ENCODE data around the gene GLRX5.
"Not testable (repeated sequence)": the region's sequence is repeated elsewhere in the genome, so short reads cannot be mapped to it uniquely, and the experiment has no call there.

Gene GLRX5

DNA sequence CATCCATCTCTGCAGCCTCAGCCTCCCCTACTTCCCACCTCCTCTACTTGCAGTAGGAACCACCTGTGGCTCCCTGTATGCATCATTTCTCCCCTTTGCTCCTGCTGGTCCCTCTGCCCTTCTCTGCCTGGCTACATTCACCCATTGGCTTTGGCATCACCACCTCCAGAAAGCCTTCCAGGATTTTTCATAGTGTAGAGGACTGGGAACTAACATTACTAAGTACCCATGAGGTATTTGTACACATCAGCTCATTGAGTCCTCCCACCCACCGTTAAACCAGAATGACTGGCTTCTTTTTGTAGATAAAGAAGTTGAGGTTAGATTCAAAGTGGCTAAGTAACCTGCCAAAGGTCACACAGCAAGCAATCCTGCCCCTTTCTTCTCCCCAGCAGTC lies 35.5 kb upstream of the GLRX5 start:
- DNase-seq: no peak

DNA sequence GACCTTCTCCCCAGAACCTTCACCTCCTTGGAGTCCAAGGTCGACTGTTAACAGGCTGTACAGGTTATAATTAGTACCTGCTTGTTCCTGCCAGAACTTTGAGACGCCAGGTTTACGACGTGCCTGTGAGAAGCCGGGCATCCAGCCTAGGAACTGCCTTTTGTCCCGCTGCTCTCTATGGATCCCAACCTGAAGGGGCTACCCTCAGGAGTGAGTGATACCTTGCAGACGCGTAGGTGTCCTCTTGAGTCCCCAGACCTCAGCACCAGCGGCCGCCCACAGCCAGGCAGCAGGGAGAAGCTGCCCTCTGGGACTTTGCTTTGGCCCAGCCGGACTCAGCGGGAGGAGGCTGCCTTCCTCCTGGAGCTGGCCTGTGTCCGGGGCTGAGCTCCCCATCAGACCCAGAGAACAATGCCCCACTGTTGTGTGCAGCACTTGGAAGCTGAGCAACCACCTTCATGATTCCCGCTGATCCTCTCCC lies 34.6 kb upstream of the GLRX5 start:
- DNase-seq: no peak

DNA sequence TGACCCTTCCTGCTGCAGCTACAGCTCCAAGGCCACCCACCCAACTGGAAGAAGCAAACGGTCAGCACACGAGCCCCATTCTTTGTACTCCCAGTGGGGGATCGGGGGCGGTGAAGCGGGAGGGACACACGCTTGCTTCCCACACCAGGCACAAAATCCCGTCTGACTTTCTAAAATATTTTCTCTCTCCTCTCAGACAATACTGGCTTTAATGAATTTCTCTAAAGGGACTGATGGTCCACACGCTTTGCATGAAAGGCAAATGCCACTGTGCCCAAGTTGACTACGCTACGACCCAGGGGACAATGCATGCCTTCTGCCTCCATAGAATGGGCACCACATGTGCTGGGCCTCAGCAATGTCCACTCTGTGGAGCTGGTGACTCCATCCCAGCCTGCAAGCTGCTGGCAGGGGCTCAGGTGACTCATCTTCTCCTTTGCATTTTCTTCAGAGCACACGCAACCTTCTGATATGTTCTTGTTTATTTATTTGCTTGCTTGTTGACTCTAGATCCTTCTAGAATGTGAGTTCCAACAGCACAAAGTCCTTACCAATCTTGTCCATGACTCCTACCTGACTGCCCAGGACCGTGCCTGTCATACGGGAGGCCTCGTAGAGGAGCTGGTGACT lies 34.0 kb upstream of the GLRX5 start:
- DNase-seq: no peak

DNA sequence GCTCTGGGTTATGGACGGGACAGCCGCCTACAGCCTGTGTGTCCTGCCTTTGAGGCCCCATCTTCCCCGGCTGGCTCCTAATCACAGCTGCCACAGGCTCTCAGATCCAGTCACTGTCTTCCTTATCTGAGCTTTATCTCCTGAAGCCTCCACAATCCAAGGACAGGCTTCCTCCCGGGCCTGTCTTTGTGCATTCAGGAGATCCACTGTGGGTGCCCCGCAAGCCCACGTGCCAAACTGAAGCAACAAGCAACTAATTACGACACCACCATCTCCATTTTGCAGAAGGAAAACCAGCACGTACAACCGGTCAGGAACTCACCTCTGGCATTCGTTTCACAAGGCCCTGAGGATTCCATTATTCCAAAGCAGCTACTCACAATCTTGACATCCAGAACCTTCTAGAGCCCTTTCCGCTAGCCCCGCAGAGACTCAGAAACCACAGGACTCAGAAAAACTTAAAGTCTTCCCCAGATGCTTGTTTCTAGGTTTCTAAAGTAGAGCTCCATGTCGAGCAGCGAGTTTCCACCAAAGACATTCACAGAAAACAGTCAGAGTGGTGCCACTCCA lies 32.4 kb upstream of the GLRX5 start:
- DNase-seq: no peak

DNA sequence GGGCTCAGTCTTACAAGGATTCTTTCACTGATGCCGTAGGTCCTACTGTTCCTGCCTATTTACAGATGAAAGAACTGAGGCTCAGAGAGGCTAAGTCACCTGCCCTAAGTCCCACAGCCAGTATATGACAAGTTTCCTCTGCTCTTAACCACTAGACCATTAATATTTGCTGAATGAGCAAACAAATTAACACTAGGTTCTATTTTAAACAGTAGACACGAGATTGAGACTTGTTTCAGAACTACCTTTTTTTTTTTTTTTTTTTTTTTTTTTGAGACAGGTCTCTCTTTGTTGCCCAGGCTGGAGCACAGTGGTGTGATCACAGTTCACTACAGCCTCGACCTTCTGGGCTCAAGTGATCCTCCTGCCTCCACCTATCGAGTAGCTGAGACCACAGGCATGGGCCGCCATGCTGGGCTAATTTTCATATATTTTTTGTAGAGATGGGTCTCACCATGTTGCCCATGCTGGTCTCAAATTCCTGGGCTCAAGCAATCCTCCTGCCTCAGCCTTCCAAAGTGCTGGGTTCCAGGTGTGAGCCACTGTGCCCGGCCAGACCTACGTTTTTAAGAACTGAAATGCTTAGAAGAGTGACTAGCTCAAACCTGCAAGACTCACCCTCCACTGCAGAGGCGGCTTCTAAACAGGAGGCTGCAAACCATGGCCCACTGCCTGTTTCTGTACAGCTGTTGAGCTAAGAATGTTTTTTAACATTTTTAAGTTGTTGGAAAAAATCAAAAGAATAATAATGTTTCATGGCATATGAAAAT lies 31.3 kb upstream of the GLRX5 start:
- no peak for DNase-seq

DNA sequence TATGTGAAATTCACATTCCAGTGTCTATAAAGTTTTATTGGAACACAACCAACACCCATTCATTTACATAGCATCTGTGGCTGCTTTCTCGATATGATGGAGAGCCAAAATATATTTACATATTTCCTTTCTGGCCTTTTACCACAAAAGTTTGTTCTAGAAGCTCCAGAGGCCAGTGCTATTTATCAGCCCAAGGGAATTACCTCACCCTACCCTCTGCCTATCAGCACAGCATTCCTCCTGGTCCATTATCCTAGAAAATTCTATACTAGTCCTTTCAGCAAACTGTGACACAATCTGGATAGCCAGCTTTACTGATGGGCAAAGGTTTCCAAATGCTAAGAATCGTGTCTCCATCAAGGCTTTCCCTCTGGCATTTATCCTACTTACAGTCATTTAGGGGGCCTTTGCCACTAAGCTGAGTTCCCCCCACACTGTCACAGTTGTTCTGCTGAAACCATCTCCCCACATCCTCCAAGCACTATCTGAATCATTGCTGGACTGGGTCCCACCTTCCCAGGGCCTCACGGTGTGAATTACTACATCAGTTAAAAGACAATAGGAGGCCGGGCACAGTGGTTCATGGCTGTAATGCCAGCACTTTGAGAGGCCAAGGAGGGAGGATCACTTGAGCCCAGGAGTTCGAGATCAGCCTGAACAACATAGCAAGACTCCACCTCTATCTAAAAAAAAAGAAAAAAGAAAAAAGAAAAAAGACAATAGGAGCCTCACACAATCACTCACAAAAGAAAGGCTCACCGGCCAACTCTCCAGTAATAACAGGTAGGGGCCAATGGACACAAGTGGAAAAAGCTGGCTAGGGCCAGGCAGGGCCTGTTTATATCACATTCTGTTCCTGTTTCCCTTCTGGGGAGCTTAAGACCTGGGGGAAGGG lies 30.5 kb upstream of the GLRX5 start:
- no peak for DNase-seq

DNA sequence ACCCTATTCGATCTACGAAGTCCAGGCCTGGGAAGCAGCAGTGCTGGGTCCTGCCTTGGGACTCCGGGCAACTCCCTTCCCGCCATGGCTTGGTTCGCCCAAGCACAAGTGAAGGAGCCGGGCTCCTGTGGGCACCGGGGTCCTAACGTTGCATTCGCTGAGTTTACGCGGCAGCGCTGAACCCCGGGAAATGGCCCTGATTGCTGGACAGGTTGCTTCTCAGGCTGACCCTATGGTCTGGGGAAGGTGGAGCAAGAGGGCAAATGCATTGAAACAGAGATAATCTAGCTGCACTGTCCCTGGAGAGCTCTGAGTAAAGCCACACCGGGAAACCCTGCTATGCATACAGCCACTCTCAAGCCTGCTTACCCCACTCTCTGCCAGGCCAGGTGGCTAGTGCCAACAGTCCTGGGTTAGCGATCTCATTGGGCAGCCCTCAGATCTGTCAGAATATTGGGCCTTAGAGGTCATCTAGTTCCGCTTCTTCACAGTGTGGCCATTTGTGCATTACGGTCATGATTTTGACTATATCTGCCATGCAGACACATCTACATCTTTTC lies 29.7 kb upstream of the GLRX5 start:
- no peak for DNase-seq

DNA sequence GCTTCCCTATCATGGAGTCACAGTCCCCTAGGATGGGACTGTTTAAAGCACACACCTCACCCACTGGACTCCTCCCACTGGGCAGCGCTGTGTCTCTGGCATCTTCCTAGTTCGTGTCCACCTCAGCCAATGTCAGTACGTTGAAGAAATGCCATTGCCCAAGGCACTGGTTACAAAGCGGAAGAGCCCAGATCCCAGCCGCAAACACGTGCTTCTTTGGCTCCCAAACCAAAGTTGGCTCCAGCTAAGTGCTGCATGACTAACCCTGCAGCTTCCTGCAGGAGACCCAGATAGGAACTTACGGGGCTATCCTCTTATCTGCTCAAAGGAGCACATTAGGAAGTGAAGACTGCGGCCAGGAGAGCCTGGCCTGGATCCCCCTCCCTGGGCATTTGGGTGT lies 27.7 kb upstream of the GLRX5 start:
- no peak for DNase-seq

DNA sequence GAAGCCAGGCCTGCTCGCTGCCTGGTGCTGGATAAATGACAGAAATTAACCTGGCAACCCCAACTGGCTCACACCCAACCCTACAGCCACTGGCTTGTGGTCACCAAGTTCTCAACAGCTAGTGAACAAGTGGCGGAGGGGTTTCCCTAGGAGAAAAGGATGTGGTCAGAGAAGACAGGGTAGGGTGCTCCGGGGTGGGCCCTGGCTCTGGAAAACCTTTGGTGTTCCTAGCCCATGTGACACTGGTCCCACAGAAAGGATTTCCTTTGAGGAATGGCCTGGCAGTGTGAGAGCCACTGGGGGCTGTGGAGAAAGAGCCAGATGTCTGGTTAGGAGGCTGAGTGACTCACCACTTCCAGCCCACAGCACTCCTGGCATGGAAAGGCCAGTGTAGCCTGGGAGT lies 27.1 kb upstream of the GLRX5 start:
- no peak for DNase-seq

DNA sequence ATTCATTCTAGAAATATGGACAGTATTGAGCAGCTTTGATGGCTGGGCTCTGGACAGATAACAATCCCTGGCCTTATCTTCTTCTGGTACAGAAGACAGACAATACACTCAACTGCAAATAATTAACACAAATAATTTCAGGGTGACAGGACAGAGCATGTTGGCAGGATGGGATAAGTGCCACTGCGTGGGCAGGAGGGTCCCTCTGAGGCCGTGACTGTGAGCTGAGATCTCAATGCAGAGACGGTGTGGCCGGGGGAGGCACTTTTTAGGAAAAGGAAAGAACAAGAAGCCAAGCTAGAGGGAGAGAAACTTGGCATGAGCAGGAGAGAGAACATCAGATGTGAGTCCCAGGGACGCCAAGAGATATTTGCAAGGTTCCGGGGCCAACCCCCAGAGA lies 26.5 kb upstream of the GLRX5 start:
- no peak for DNase-seq

DNA sequence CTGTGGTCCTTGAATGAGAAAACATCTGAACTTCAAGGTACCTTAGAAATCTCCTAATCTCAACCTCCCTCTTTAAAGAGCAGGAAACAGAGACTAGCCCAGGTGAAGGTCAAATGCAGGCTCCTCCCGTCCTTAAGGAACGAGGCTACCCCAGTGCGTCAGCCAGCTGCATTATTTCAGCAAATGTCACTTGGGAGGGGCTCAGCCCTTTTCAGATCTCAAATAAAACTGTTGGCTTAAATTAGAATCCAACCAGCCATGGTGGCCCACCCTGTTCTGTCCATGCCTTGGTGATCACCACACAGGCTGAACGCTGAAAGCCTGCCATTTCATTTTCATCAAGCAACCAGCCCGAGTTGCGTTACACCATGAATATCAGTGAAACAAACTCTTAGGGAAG lies 25.4 kb upstream of the GLRX5 start:
- DNase-seq: no peak

DNA sequence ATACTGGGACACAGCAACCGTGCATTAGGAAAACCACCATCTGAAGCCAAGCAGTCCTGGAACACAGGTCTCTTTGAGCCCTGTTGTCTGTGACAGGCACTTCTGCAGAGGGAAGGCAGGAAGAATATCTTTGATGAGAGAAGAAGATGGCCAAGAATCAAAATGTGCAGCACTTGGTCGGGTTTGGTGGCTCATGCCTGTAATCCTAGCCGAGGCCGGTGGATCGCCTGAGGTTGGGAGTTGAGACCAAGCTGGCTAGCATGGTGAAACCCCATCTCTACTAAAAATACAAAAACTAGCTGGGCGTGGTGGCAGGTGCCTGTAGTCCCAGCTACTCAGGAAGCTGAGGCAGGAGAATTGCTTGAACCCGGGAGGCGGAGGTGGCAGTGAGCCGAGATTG lies 24.5 kb upstream of the GLRX5 start:
- not testable (repeated sequence) for DNase-seq

DNA sequence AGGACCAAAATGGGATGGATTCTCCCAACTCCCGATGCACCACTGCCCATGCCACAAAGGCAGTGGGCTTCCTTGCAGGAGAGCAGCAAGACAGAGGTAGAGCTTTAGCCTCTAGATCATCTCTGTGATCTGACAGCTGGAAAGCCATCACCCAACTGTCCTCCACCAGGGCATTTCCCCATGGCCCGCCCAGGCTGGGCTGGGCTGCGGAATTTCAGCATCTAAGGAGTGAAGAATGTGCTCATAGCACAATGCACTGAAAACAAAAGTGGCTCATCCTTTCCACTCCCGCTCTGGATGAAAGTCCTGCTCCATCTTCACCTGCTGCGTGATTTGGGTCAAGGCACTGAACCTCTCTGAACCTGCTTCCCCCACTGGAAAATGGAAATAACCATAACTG lies 24.0 kb upstream of the GLRX5 start:
- no peak for DNase-seq

DNA sequence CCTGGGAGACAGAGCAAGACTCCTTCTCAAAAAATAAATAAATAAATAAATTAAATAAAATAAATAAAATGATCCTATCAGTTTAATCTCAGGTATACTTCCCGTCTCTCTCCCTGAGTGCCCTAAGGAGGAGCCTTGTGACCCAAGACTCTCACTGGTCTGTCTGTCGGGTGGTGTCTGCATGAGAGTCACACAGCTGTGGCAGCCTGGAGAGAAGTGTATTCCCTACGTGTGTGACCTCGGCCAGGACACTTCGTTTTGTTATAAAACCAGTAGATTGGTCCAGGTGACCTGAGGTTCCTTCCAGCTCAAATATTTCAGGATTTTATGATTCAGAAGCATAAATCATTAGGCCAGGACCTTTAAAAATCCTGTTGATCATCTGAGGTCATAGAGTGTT lies 23.2 kb upstream of the GLRX5 start:
- no peak for DNase-seq

DNA sequence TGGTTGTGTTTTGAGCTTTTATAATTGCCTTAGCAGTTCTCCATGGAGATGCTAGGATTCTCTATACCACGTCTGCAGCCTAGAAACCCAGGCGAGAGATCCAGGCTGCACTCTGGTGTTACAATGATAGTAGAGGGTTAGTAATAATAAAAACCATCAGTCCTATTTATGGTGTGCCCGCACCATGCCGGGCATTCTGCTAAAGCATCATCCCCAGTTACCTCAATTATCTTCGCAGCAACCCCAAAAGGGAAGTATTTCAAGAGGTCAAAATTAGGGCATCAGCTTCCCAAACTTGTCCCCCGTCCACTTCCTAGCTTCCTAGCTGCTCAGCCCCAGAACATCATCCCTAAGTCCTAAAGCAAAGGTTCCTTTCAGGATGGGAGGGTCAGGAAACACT lies 21.6 kb upstream of the GLRX5 start:
- DNase-seq: peak; percentile 15

DNA sequence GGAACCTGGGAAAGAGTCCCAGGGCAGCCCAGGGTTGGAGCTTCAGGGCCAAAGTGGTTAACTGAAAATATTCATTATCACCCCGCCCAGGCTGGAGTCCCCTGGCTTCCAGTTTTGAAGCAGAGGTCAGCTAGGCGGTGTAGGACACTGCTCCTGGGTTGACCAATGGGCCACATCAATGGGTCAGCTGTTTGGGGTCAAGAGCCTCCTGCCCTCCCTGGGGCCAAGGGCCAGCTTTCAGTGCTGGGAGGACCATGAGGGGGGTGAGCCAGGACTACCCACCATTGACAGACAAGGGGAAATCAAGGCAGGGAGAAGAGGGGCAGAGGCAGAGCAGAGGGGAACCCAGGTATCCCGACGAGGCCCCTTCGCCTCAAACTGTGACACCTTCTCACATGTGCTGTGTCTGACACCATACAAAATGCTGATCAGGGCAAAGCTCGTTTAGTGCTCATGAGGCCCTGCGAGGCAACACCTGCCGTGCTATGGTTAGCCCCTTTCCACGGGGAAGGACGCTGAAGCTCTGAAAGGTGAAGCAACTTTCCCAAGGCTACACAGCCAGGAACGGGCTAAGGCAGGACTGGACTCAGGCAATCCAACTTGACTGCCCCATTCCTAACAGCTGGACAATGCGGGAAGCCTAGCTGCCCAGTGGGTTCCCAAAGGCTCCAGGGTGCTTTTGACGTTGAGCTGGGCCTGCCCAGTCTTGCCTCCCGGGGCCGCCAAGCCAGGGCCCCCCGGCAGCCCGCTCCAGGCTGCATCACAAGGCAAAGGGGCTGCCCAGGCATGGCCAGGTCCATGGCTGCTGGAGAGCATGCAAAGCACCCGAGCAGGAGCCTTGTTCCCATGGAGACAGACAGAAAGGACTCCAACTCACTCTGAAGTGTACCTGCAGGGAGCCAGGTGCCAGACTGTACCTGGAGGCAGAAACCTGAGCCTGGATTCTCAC lies 20.4 kb upstream of the GLRX5 start:
- DNase-seq: peak; percentile 29

DNA sequence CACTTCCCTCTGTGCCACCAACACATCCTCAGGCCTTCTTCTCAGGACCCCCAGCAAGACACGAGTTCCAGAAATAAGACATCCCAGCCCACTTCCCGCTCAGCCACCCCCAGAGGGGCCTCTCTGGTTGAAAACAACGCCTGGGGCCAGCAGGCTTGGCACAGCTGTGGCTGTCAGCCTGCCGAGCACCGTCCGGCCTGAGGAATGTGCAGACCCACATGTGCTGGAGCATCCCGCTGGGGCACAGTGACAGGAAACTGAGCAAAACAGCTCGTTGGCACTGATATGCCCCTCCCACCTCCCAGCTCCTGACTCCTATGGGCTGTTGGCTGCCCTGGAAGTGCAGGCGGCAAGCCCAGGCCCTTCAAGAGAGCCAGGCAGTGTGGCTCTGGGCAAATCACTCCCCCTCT lies 19.8 kb upstream of the GLRX5 start:
- no peak for DNase-seq

DNA sequence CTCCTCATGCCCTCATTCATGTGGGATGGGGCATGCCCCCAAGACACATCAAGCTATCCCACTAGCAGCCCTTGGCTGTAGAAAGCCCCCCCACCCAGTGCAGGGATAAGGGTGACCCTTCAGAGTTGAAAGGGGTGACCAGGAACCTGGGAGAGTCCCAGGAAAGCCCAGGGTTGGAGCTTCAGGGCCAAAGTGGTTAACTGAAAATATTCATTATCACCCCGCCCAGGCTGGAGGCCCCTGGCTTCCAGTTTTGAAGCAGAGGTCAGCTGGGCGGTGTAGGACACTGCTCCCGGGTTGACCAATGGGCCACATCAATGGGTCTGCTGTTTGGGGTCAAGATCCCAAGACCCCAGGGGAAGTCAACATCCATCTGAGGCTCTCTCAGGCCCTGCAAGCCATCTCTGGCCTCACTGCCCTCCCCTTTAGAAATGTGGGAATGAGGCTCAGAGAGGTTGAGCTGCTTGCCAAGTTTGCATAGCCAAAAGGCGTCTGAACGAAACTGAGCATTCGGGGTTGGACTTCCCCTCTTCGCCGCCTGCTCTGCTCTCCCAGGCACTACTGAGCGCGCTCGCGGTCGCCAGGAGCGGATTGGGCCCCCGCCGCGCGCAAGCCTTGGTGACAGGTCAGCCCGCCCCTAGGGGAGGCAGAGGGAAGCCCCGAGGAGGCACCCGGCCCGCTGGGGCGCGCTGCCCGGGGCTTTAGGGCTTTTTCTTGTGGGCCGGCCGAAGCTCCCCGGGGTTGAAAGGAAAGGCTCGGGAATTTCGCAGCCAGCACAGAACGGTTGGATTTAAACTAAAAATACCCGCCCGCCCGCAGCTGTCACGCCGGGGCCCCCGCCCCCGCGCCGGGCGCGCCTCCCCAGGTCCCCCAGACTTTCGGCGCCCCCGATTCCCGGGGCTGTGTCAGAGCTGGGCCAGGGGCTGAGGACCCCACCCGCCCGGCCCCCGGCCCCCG lies 19.0 kb upstream of the GLRX5 start:
- peak; percentile 82 for DNase-seq

DNA sequence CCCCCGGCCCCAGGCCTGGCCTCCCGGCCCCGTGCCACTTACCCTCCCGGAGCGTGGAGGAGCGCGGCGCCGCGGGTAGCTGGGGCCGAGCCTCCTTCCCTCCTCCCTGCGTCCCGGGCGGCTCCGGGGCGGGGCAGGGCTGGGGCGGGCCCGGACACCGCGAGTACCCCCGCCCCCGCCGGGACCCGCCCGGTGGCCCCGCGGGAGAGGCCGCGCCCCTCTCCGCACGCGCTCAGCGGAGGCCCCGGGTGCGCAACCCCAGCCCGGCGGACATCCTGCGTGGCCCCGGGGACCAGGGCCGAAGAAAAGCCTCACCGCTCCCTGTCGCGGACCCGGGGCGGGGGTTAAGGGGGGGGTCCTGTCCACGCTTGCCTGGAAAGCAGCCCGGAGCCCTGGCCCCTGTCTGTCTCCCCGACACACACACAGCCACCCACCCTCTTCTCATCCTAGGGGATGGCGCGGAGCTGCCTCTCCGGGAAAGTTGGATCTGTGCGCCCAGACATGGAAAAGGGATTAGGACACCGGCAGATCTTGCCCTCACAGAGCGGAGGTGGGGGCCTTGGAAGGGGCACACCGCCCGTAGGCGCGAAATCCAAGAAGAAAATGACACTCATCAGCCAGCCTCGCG lies 18.2 kb upstream of the GLRX5 start, which contains the start of gene SYNE3:
TSS of gene SYNE3 (minus strand) at position 97 of the 628 bp plus-strand sequence. CDS start 40,829 bp downstream, outside the sequence.
- peak; percentile 59 for DNase-seq
